ENCODE data around the gene UTS2B.

The UTS2B gene

GRCh38 chr3:191342411-191342810 is 12.1 kb upstream of the UTS2B start:
- ATAC-seq (replicated peaks) (no peak), DNase-seq (no peak)
- Mint-ChIP-seq H3K27ac (peak overlapping the region; percentile 39), H3K4me3 (no peak overlapping the region), H3K27me3 (no peaks in the 10 kb centered on the region), H3K4me1 (peaks cover 50 to 95% of the 10 kb centered on the region in 2 donors), H3K36me3 (peaks cover 3 to 10% of the 10 kb centered on the region in 2 donors), H3K9me3 (no peaks in the 10 kb centered on the region)

DNA sequence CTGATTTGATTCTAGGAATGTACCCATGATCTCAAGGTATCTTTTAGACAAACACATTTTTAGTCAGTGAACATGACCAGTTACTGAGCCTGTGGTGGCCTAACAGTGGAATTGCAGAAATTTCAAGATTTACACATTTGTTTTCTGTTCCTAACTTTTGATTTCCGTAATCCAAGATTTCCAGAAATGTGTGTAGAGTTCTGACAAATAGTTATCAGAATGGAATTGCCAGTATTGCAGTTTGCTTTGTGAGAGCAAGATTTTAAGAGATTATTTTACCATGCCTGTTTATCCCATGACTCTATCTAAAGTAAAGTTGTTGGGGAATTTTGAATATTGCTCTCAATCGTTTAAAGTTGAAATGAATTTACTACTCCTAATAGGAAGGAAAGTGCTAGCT is 11.7 kb upstream of the UTS2B start:
- DNase-seq (no peak), ATAC-seq (replicated peaks) (no peak)
- H3K27me3 Mint-ChIP-seq: no peaks in the 10 kb centered on the region
- H3K4me1 Mint-ChIP-seq: peaks cover 50 to 95% of the 10 kb centered on the region in 2 donors
- H3K27ac Mint-ChIP-seq: peak overlapping the region; percentile 39
- H3K9me3 Mint-ChIP-seq: no peaks in the 10 kb centered on the region
- peaks cover 3 to 10% of the 10 kb centered on the region in 2 donors for H3K36me3 Mint-ChIP-seq
- no peak overlapping the region for H3K4me3 Mint-ChIP-seq

- Mint-ChIP-seq H3K4me3 (no peak overlapping the region), H3K4me1 (peaks cover 50 to 96% of the 10 kb centered on the region in 2 donors), H3K27me3 (no peaks in the 10 kb centered on the region), H3K9me3 (no peaks in the 10 kb centered on the region), H3K36me3 (peaks cover 3 to 14% of the 10 kb centered on the region in 2 donors), H3K27ac (no peak overlapping the region)
- no peak for ATAC-seq (replicated peaks)
- DNase-seq: no peak
Measured at GRCh38 chr3:191340966-191341365, 10.6 kb upstream of the UTS2B start.

DNA sequence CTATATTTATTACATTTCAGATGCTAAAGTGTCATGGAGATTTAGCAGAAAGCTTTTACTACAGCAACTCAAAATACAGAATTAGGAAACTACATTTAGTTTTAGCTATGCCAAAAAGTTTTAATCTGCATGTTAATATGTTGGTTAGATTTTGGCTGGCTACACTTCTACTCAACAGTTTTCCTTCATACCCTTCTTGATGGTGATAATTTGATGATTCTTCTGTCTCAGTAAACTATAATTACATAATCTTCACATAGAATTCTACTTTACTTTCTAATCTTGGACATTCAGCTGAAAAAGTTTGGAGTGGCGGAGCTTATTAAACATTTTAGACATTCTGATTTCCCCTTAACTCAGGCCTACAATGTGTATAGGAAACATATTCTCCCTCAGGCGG is 10.0 kb upstream of the UTS2B start:
- Mint-ChIP-seq H3K27ac (no peak overlapping the region), H3K4me3 (no peak overlapping the region), H3K27me3 (no peaks in the 10 kb centered on the region), H3K4me1 (peaks cover 48 to 95% of the 10 kb centered on the region in 2 donors), H3K9me3 (no peaks in the 10 kb centered on the region), H3K36me3 (peaks cover 3 to 14% of the 10 kb centered on the region in 2 donors)
- no peak for ATAC-seq (replicated peaks)
- no peak for DNase-seq

- Mint-ChIP-seq H3K27ac (peak overlapping the region; percentile 37), H3K9me3 (no peaks in the 10 kb centered on the region), H3K4me3 (no peak overlapping the region), H3K27me3 (no peaks in the 10 kb centered on the region), H3K36me3 (peaks cover 3 to 14% of the 10 kb centered on the region in 2 donors), H3K4me1 (peaks cover 43 to 91% of the 10 kb centered on the region in 2 donors)
- no peak for ATAC-seq (replicated peaks)
- DNase-seq: no peak
Measured at GRCh38 chr3:191339316-191339917, 9.1 kb upstream of the UTS2B start.

DNA sequence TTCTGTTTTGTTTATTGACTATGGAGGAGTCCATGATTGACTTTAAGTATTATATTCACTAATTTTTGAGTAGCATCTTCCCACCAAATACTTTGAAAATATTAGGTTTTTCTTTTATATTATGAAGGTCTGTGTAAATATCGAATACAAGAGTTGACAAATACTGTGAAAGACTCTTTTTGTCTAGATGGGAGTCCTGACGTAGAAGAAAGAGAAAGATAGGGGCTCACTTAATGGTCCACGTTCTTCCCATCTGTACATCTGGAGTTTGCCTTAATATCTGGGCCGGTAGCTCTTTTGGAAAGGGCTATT is 7.8 kb upstream of the UTS2B start:
- no peaks in the 10 kb centered on the region for H3K27me3 Mint-ChIP-seq
- no peaks in the 10 kb centered on the region for H3K9me3 Mint-ChIP-seq
- H3K36me3 Mint-ChIP-seq: peaks cover 3 to 8% of the 10 kb centered on the region in 2 donors
- DNase-seq (no peak), ATAC-seq (replicated peaks) (no peak)
- H3K27ac Mint-ChIP-seq: peak overlapping the region; percentile 90
- H3K4me3 Mint-ChIP-seq: peak overlapping the region in 1 of 2 donors; percentile 23
- peaks cover 38 to 86% of the 10 kb centered on the region in 2 donors for H3K4me1 Mint-ChIP-seq

- ATAC-seq (replicated peaks): no peak
- no peak overlapping the region for H3K4me3 Mint-ChIP-seq
- no peaks in the 10 kb centered on the region for H3K27me3 Mint-ChIP-seq
- H3K27ac Mint-ChIP-seq: peak overlapping the region; percentile 90
- no peak for DNase-seq
- H3K36me3 Mint-ChIP-seq: peaks cover 6 to 8% of the 10 kb centered on the region in 2 donors
- no peaks in the 10 kb centered on the region for H3K9me3 Mint-ChIP-seq
- H3K4me1 Mint-ChIP-seq: peaks cover 30 to 84% of the 10 kb centered on the region in 2 donors
Measured at GRCh38 chr3:191336833-191337232, 6.5 kb upstream of the UTS2B start.

DNA sequence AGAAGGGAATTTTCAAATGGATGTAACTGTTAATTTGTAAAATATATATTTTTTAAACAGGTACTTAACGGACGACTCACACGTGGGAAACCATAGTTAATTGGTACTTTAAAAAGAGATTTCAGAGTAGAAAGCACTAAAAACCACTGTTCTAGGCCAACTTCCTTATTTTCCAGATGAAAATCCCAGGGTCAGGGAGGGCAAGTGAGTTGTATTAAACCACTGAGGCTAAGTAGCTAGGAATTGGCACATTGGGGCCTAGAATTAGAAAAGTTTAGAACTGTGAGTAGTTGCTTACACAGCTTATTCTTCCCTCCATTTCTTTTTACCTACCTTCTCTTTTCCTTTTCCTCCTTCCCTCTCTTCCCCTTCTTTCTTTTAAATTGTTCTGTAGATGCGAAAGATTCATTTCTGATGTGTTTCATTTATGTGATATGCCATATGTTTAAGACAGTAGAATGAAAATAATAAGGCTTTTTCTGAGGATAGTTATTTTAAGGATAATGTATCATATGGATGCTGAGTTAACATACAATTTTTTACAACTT is 4.1 kb upstream of the UTS2B start:
- H3K4me1 Mint-ChIP-seq: peaks cover 27 to 77% of the 10 kb centered on the region in 2 donors
- no peak for DNase-seq
- H3K27ac Mint-ChIP-seq: peak overlapping the region; percentile 87
- peak overlapping the region; percentile 9 to 57 for H3K4me3 Mint-ChIP-seq
- no peaks in the 10 kb centered on the region for H3K9me3 Mint-ChIP-seq
- H3K27me3 Mint-ChIP-seq: no peaks in the 10 kb centered on the region
- peaks cover 3 to 8% of the 10 kb centered on the region in 2 donors for H3K36me3 Mint-ChIP-seq
- ATAC-seq (replicated peaks): no peak

- DNase-seq (no peak), ATAC-seq (replicated peaks) (no peak)
- H3K9me3 Mint-ChIP-seq: no peaks in the 10 kb centered on the region
- H3K4me3 Mint-ChIP-seq: no peak overlapping the region
- peaks cover 28 to 74% of the 10 kb centered on the region in 2 donors for H3K4me1 Mint-ChIP-seq
- H3K36me3 Mint-ChIP-seq: peaks cover 4 to 8% of the 10 kb centered on the region in 2 donors
- H3K27me3 Mint-ChIP-seq: no peaks in the 10 kb centered on the region
- no peak overlapping the region for H3K27ac Mint-ChIP-seq
Measured at GRCh38 chr3:191333298-191333880, 3.1 kb upstream of the UTS2B start.

DNA sequence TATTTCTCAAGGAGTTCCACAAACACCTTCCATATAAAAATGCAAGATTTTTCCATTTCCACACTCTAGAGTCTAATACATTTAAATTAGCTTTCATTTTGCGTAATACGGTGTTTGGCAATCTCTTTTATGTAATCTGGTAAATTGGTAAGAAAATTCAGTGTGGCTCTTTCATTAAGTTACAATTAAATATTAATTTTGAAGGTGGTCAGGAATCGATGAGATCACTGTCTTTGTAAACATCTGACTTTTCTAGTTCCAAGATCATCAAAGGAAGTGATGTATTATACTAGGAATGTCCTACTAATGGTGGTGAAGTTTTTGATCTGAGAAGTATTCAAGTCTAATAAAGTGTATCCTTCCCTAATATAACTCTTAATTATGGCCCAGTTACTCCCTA is 1.1 kb upstream of the UTS2B start:
- Mint-ChIP-seq H3K27me3 (no peaks in the 10 kb centered on the region), H3K27ac (peak overlapping the region; percentile 56), H3K36me3 (peaks cover 6% of the 10 kb centered on the region in 2 donors), H3K4me3 (peak overlapping the region; percentile 89 to 90), H3K9me3 (no peaks in the 10 kb centered on the region), H3K4me1 (peaks cover 25 to 59% of the 10 kb centered on the region in 2 donors)
- DNase-seq (no peak), ATAC-seq (replicated peaks) (no peak)

DNA sequence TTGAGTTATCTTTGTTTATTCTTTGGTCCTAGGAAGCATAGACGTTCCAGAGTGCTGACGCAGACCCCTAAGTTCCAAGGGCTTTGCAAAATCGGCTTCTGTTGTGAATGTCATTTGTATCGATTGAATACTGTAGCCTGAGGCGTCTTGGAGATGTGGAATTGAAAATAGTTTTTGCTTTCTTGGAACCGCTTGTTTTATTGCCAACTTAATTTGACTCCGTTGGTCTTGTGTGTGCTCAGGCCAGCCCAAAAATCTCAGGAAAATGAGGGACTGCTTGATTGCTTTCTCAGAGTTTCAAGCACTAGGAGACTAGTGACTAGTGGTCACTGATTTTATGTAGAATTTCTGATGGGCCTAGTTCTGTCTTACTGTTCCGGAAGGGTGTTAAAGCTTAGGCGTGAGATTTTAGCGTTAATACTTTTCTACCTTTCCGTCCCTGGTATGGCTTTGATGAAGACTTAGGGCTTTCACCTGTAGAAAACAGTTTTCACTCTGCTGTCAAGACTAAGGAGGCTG is 263 bp upstream of the UTS2B start:
- Mint-ChIP-seq H3K4me3 (peak overlapping the region; percentile 89 to 90), H3K9me3 (no peaks in the 10 kb centered on the region), H3K27me3 (no peaks in the 10 kb centered on the region), H3K4me1 (peaks cover 24 to 53% of the 10 kb centered on the region in 2 donors), H3K27ac (peak overlapping the region; percentile 95), H3K36me3 (peaks cover 4 to 6% of the 10 kb centered on the region in 2 donors)
- ATAC-seq (replicated peaks): no peak
- DNase-seq: no peak

- H3K27ac Mint-ChIP-seq: peak within 1 kb of the TSS; percentile 95
- no peaks in the 10 kb centered on the region for H3K27me3 Mint-ChIP-seq
- peaks cover 4 to 6% of the 10 kb centered on the region in 2 donors for H3K36me3 Mint-ChIP-seq
- ATAC-seq (replicated peaks) (peak; percentile 83 to 88), DNase-seq (peak; percentile 68)
- peaks cover 21 to 42% of the 10 kb centered on the region in 2 donors for H3K4me1 Mint-ChIP-seq
- H3K9me3 Mint-ChIP-seq: no peaks in the 10 kb centered on the region
- peak within 1 kb of the TSS; percentile 89 to 90 for H3K4me3 Mint-ChIP-seq
Measured at GRCh38 chr3:191328962-191329653, 1.2 kb downstream of the UTS2B start, which contains the start of gene CCDC50. Gene CCDC50, plus strand, starts transcription at chr3:191329394. Its CDS starts 281 bp downstream, at chr3:191329675.

GRCh38 chr3:191328383-191328961 is 1.9 kb downstream of the UTS2B start:
- peak overlapping the region; percentile 77 for H3K27ac Mint-ChIP-seq
- no peak for ATAC-seq (replicated peaks)
- no peak for DNase-seq
- H3K9me3 Mint-ChIP-seq: no peaks in the 10 kb centered on the region
- H3K36me3 Mint-ChIP-seq: peaks cover 4 to 6% of the 10 kb centered on the region in 2 donors
- peaks cover 19 to 39% of the 10 kb centered on the region in 2 donors for H3K4me1 Mint-ChIP-seq
- H3K4me3 Mint-ChIP-seq: peak overlapping the region; percentile 89 to 90
- H3K27me3 Mint-ChIP-seq: no peaks in the 10 kb centered on the region

DNA sequence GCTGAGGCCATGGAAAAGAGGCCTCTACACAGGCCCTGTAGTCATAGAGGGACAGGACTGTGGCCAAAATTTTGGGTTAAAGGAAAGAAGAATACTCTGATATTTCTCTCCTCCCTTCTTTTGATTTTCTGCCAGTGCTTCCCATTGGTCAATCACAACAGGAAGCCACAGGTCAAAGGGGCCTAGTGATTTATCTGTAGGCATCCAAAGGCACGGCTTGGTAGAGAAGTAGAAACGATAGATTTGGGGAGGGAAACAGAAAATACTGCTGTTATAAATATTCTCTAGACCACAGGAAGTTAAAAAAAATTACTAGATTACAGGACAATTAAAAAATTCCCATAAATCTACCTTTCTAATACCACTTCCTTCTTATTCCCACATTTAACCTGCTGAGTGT is 2.8 kb downstream of the UTS2B start:
- H3K27me3 Mint-ChIP-seq: no peaks in the 10 kb centered on the region
- H3K9me3 Mint-ChIP-seq: no peaks in the 10 kb centered on the region
- DNase-seq (no peak), ATAC-seq (replicated peaks) (no peak)
- H3K4me3 Mint-ChIP-seq: no peak overlapping the region
- H3K36me3 Mint-ChIP-seq: peaks cover 0 to 2% of the 10 kb centered on the region in 2 donors
- no peak overlapping the region for H3K27ac Mint-ChIP-seq
- H3K4me1 Mint-ChIP-seq: peaks cover 14 to 33% of the 10 kb centered on the region in 2 donors
